ENCODE data around the gene NRK. TPM values are rescaled to one million over a fixed set of nuclear protein-coding genes. Genes with fewer than 3 reads are reported as not detected.

NRK gene
- total and polyA plus RNA-seq, 4 donors, result 0.43 to 15.9 (median 1.5) TPM

Other genes with a start within 250 kb of the NRK start
- under 1 TPM in 1 of 2 donors, not detected in 1; 0.06 TPM for gene SERPINA7, start 216.2 kb downstream of the NRK start, total RNA-seq
- not detected for gene SERPINA7, start 216.2 kb downstream of the NRK start, polyA plus RNA-seq (ENCODE audit: insufficient read length in 2 of 2)